ENCODE data around the gene F10.

F10 gene

GRCh38 chr13:113123226-113124201, 915 bp downstream of the F10 start:
- H3K27me3 ChIP-seq (ENCODE audit: insufficient read depth, low read depth): peaks cover 2% of the 10 kb centered on the region; the same call in 1 of the 2 replicates
- H3K4me2 ChIP-seq: no peak overlapping the region
- no peaks in the 10 kb centered on the region for H3K79me2 ChIP-seq (ENCODE audit: insufficient read depth, low read depth)
- TF ChIP-seq CTCF (conservative IDR thresholded peaks at IDR 0.05; ENCODE audit: low read depth, low read length): no peak
- no peaks in the 10 kb centered on the region for H4K20me1 ChIP-seq (ENCODE audit: insufficient read depth)
- no peak overlapping the region for H2AFZ ChIP-seq (ENCODE audit: low read depth)
- H3K9ac ChIP-seq: no peak overlapping the region
- H3K27ac ChIP-seq: no peak overlapping the region
- H3K4me3 ChIP-seq (IDR thresholded peaks at IDR 0.05; ENCODE audit: insufficient read depth, low read depth, low read length): no peak overlapping the region
- no peaks in the 10 kb centered on the region for H3K36me3 ChIP-seq (ENCODE audit: insufficient read depth)
- H3K4me1 ChIP-seq (ENCODE audit: low read depth, poor library complexity, severe bottlenecking): no peaks in the 10 kb centered on the region

GRCh38 chr13:113124211-113124970, 1.8 kb downstream of the F10 start:
- Histone ChIP-seq H3K4me1 (ENCODE audit: low read depth, poor library complexity, severe bottlenecking) (no peaks in the 10 kb centered on the region), H3K9ac (no peak overlapping the region), H3K27me3 (ENCODE audit: insufficient read depth, low read depth) (peaks cover 2% of the 10 kb centered on the region; the same call in 1 of the 2 replicates), H3K27ac (no peak overlapping the region), H4K20me1 (ENCODE audit: insufficient read depth) (no peaks in the 10 kb centered on the region), H3K79me2 (ENCODE audit: insufficient read depth, low read depth) (no peaks in the 10 kb centered on the region), H3K4me3 (IDR thresholded peaks at IDR 0.05; ENCODE audit: insufficient read depth, low read depth, low read length) (no peak overlapping the region), H2AFZ (ENCODE audit: low read depth) (no peak overlapping the region), H3K36me3 (ENCODE audit: insufficient read depth) (no peaks in the 10 kb centered on the region), H3K4me2 (no peak overlapping the region)
- no peak for TF ChIP-seq CTCF (conservative IDR thresholded peaks at IDR 0.05; ENCODE audit: low read depth, low read length)

- H4K20me1 ChIP-seq (ENCODE audit: insufficient read depth): no peaks in the 10 kb centered on the region
- no peaks in the 10 kb centered on the region for H3K4me1 ChIP-seq (ENCODE audit: low read depth, poor library complexity, severe bottlenecking)
- H3K79me2 ChIP-seq (ENCODE audit: insufficient read depth, low read depth): no peaks in the 10 kb centered on the region
- no peak overlapping the region for H3K9ac ChIP-seq
- H3K4me2 ChIP-seq: no peak overlapping the region
- H3K27me3 ChIP-seq (ENCODE audit: insufficient read depth, low read depth): no peaks in the 10 kb centered on the region; the same call in 1 of the 2 replicates
- no peaks in the 10 kb centered on the region for H3K36me3 ChIP-seq (ENCODE audit: insufficient read depth)
- TF ChIP-seq CTCF (conservative IDR thresholded peaks at IDR 0.05; ENCODE audit: low read depth, low read length): no peak
- H3K27ac ChIP-seq: no peak overlapping the region
- no peak overlapping the region for H3K4me3 ChIP-seq (IDR thresholded peaks at IDR 0.05; ENCODE audit: insufficient read depth, low read depth, low read length)
- H2AFZ ChIP-seq (ENCODE audit: low read depth): no peak overlapping the region
Observed at GRCh38 chr13:113125506-113126264, 3.1 kb downstream of the F10 start.
